ENCODE results near the gene FSIP1. TPM values are rescaled to one million over a fixed set of nuclear protein-coding genes. Genes with fewer than 3 reads are reported as not detected.

Gene FSIP1
- total RNA-seq, 1 donor from 2014 or later, result 0.41 TPM

GRCh38 chr15:39556461-39556860 lies 226.2 kb downstream of the FSIP1 start:
- Mint-ChIP-seq H3K27me3 (ENCODE audit: unreplicated experiment) (no peaks in the 10 kb centered on the region), H3K4me1 (ENCODE audit: unreplicated experiment) (no peaks in the 10 kb centered on the region), H3K27ac (ENCODE audit: unreplicated experiment) (no peak overlapping the region), H3K4me3 (ENCODE audit: unreplicated experiment) (no peak overlapping the region), H3K36me3 (ENCODE audit: low read depth, unreplicated experiment) (no peaks in the 10 kb centered on the region), H3K9me3 (ENCODE audit: unreplicated experiment) (no peaks in the 10 kb centered on the region)
- no peak for TF ChIP-seq CTCF (IDR thresholded peaks at IDR 0.05; ENCODE audit: unreplicated experiment)
- DNase-seq (ENCODE audit: low spot score), result no peak

- no peaks in the 10 kb centered on the region for H3K36me3 Mint-ChIP-seq (ENCODE audit: low read depth, unreplicated experiment)
Observed at GRCh38 chr15:39555885-39556284, 226.8 kb downstream of the FSIP1 start.

GRCh38 chr15:39554746-39555387 lies 227.8 kb downstream of the FSIP1 start:
- no peaks in the 10 kb centered on the region for H3K4me1 Mint-ChIP-seq (ENCODE audit: unreplicated experiment)
- H3K9me3 Mint-ChIP-seq (ENCODE audit: unreplicated experiment), result no peaks in the 10 kb centered on the region
- DNase-seq (ENCODE audit: low spot score), result no peak
- H3K27ac Mint-ChIP-seq (ENCODE audit: unreplicated experiment), result no peak overlapping the region
- no peaks in the 10 kb centered on the region for H3K36me3 Mint-ChIP-seq (ENCODE audit: low read depth, unreplicated experiment)
- TF ChIP-seq CTCF (IDR thresholded peaks at IDR 0.05; ENCODE audit: unreplicated experiment), result no peak
- no peaks in the 10 kb centered on the region for H3K27me3 Mint-ChIP-seq (ENCODE audit: unreplicated experiment)
- no peak overlapping the region for H3K4me3 Mint-ChIP-seq (ENCODE audit: unreplicated experiment)

More at GRCh38 chr15:39555885-39556284, 226.8 kb downstream of the FSIP1 start:
- Mint-ChIP-seq H3K27me3 (ENCODE audit: unreplicated experiment) (no peaks in the 10 kb centered on the region), H3K4me3 (ENCODE audit: unreplicated experiment) (no peak overlapping the region), H3K9me3 (ENCODE audit: unreplicated experiment) (no peaks in the 10 kb centered on the region), H3K27ac (ENCODE audit: unreplicated experiment) (no peak overlapping the region), H3K4me1 (ENCODE audit: unreplicated experiment) (no peaks in the 10 kb centered on the region)
- no peak for TF ChIP-seq CTCF (IDR thresholded peaks at IDR 0.05; ENCODE audit: unreplicated experiment)
- DNase-seq (ENCODE audit: low spot score), result no peak

- no peaks in the 10 kb centered on the region for H3K27me3 Mint-ChIP-seq (ENCODE audit: unreplicated experiment)
- H3K4me1 Mint-ChIP-seq (ENCODE audit: unreplicated experiment), result no peaks in the 10 kb centered on the region
- H3K4me3 Mint-ChIP-seq (ENCODE audit: unreplicated experiment), result no peak overlapping the region
- no peaks in the 10 kb centered on the region for H3K36me3 Mint-ChIP-seq (ENCODE audit: low read depth, unreplicated experiment)
- no peak for TF ChIP-seq CTCF (IDR thresholded peaks at IDR 0.05; ENCODE audit: unreplicated experiment)
- no peak overlapping the region for H3K27ac Mint-ChIP-seq (ENCODE audit: unreplicated experiment)
- DNase-seq (ENCODE audit: low spot score), result no peak
- H3K9me3 Mint-ChIP-seq (ENCODE audit: unreplicated experiment), result no peaks in the 10 kb centered on the region
Observed at GRCh38 chr15:39553947-39554693, 228.5 kb downstream of the FSIP1 start.

- DNase-seq (ENCODE audit: low spot score), result no peak
- no peaks in the 10 kb centered on the region for H3K27me3 Mint-ChIP-seq (ENCODE audit: unreplicated experiment)
- no peak overlapping the region for H3K4me3 Mint-ChIP-seq (ENCODE audit: unreplicated experiment)
- no peaks in the 10 kb centered on the region for H3K4me1 Mint-ChIP-seq (ENCODE audit: unreplicated experiment)
- H3K36me3 Mint-ChIP-seq (ENCODE audit: low read depth, unreplicated experiment), result no peaks in the 10 kb centered on the region
- no peaks in the 10 kb centered on the region for H3K9me3 Mint-ChIP-seq (ENCODE audit: unreplicated experiment)
- no peak for TF ChIP-seq CTCF (IDR thresholded peaks at IDR 0.05; ENCODE audit: unreplicated experiment)
- H3K27ac Mint-ChIP-seq (ENCODE audit: unreplicated experiment), result no peak overlapping the region
Observed at GRCh38 chr15:39552556-39552955, 230.1 kb downstream of the FSIP1 start.
